ENCODE data around the gene KCNQ1.

DNA sequence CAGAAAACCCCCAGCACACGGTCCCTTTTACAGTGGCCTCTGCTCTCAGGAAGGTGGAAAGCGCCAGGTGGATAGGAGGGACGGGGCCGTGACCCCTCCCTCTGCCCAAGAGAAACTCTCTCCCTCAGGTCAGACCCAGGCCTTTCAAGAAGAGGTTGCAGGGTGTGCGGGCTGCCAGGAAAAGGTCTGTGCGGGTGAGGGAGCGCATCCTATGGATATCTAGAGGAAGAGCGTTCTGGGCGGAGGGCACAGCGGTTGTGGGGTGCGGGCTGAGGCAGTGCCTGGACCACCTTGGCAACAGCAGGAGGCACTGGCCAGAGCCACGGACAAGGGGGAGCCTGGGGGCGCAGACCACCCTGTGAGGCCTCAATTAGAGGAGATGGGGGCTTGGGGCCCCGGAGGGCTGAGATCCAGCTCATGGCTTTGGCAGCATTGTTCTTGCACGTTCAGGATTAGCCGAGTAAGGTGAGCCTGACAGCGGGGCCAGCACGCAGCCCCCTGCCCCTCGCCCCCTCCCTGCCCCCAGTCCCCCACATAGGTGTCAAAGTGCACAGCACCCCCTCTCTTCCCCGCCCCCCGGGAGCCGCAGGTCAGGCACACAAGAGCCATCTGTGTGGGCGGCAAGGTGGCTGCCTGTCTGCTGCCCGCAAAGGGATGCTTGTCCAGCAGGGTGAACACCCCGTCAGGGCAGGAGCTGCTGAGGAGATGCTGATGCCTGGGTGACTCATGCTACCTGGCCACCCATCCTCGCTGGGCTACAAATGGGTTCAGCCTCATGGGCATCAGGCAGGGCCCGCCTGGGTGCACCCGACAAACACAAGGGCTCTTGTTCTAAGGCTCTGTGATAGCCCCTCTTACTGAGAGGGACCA is 347.8 kb downstream of the KCNQ1 start:
- no peak for TF ChIP-seq ZNF70 (CRISPR knock-in tag; IDR thresholded peaks at IDR 0.05)
- TF ChIP-seq SNAI2 (CRISPR knock-in tag; IDR thresholded peaks at IDR 0.05), result no peak
- TF ChIP-seq CSDC2 (CRISPR knock-in tag; IDR thresholded peaks at IDR 0.05), result no peak
- no peak for TF ChIP-seq ARNTL (CRISPR knock-in tag; IDR thresholded peaks at IDR 0.05; ENCODE audit: borderline replicate concordance, low read depth)
- TF ChIP-seq, protein P1, sequence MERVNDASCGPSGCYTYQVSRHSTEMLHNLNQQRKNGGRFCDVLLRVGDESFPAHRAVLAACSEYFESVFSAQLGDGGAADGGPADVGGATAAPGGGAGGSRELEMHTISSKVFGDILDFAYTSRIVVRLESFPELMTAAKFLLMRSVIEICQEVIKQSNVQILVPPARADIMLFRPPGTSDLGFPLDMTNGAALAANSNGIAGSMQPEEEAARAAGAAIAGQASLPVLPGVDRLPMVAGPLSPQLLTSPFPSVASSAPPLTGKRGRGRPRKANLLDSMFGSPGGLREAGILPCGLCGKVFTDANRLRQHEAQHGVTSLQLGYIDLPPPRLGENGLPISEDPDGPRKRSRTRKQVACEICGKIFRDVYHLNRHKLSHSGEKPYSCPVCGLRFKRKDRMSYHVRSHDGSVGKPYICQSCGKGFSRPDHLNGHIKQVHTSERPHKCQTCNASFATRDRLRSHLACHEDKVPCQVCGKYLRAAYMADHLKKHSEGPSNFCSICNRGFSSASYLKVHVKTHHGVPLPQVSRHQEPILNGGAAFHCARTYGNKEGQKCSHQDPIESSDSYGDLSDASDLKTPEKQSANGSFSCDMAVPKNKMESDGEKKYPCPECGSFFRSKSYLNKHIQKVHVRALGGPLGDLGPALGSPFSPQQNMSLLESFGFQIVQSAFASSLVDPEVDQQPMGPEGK (CRISPR knock-in tag; IDR thresholded peaks at IDR 0.05; ENCODE audit: borderline replicate concordance), result no peak
- TF ChIP-seq, protein P2, sequence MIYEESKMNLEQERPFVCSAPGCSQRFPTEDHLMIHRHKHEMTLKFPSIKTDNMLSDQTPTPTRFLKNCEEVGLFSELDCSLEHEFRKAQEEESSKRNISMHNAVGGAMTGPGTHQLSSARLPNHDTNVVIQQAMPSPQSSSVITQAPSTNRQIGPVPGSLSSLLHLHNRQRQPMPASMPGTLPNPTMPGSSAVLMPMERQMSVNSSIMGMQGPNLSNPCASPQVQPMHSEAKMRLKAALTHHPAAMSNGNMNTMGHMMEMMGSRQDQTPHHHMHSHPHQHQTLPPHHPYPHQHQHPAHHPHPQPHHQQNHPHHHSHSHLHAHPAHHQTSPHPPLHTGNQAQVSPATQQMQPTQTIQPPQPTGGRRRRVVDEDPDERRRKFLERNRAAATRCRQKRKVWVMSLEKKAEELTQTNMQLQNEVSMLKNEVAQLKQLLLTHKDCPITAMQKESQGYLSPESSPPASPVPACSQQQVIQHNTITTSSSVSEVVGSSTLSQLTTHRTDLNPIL (CRISPR knock-in tag; IDR thresholded peaks at IDR 0.05; ENCODE audit: low read depth), result no peak
- TF ChIP-seq ZFP3 (CRISPR knock-in tag; IDR thresholded peaks at IDR 0.05), result no peak
- no peak for TF ChIP-seq ZFP30 (CRISPR knock-in tag; IDR thresholded peaks at IDR 0.05)

Measured in SK-N-SH treated with all-trans-retinoic acid at 6 μM for 48 hours (cell line).